Stimulated activated CD4-positive, alpha-beta T cell treated with anti-CD3 and anti-CD28 coated beads, Interleukin-12 subunit alpha, Interleukin-12 subunit beta, amount 100 ng/mL, for 4 hours (primary cell): ENCODE results near the gene CD177.
"Not testable (repeated sequence)": the region's sequence is repeated elsewhere in the genome, so short reads cannot be mapped to it uniquely, and the experiment has no call there.

Experiments
- DNase-seq: peaks from one replicate; pipeline ENCODE4 v3.0.0-alpha.2; 2020

CD177 gene, protein sequence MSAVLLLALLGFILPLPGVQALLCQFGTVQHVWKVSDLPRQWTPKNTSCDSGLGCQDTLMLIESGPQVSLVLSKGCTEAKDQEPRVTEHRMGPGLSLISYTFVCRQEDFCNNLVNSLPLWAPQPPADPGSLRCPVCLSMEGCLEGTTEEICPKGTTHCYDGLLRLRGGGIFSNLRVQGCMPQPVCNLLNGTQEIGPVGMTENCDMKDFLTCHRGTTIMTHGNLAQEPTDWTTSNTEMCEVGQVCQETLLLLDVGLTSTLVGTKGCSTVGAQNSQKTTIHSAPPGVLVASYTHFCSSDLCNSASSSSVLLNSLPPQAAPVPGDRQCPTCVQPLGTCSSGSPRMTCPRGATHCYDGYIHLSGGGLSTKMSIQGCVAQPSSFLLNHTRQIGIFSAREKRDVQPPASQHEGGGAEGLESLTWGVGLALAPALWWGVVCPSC

GRCh38 chr19:43353606-43354304 lies at the start of gene CD177:
TSS of gene CD177 (plus strand) at chr19:43353686. CDS start at chr19:43353715, 29 bp downstream.
- no peak for DNase-seq

DNA sequence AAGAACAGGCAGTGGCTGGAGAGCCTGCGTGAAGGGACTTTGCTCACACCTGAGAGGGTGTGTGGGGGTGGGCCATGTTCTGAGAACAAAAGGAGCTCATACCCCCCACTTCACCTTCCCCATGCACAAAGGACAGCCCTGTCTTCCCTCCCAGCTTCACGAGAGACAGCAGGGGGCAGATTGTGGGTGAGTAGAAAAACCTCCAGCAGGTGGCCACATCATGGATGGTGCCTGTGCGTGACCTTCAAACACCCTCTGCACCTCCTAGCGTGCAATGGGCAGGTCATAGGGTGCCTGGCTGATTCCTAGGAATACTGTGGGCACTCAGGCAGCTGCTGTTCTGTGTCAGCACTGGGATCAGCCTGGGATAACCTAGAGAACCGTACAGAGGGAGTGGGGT lies 47.8 kb upstream of the CD177 start:
- DNase-seq, result no peak

DNA sequence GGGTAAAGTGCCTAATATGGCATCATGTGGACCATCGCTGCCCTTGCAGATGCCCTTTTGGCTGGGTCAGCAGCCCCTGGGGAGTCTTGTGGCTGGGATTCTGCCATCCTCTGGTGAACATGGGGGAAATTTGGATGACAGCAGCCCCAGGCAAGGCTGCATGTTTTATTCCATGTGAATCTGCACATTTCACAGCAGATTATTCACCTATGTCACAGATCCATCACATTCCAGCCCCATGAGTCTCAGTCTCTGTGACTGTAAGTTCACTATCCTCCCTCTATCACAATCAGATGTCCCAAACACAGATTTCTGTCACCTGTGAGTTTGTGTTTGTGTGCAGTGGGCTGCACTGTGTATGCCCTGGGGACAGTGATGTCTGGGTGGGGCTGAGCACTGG lies 47.4 kb upstream of the CD177 start:
- DNase-seq, result no peak

DNA sequence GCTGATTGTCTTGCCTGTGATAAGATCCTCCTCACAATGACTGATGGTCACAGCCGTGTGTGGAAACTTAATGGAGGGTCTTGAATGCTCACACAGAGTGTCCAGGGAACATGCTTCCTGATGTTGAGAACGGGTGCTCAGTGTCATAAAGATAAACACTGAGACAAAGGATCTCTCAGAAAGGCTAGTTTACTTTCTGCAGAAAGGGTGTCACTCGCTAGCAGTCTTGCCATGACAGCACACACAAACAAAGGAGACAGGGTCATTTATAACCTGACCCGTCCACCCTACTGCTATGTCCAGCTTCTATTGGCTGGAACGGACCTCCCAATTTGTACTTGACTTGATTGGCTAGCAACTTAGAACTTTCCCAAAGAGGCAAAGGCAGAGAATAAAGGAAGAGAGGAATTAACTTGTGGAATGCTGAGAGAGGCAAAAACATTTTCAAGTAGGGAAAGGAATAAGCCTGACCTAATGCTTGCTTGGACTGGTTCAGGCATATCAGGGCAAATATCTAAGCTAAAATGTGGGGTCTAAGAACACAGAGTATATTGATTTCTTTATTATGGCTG lies 45.2 kb upstream of the CD177 start:
- DNase-seq, result no peak

DNA sequence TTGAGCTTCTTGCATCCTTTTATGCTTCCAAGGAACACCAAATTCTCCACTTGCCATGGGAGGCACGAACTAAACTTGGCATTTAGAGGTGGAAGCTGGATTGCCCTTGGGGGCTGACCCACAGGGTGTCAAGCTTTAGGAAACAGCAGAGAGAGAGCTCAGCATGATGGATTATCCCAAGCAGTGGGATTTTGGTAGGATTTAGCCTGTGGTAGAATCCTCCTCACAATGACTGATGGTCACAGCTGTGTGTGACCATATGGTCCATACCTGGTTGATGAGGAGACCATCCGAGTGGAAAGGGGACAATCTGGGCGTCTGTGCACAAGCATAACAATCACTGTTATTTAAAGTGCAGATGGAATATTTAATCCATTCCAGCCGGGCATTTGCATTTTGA lies 44.0 kb upstream of the CD177 start:
- no peak for DNase-seq

DNA sequence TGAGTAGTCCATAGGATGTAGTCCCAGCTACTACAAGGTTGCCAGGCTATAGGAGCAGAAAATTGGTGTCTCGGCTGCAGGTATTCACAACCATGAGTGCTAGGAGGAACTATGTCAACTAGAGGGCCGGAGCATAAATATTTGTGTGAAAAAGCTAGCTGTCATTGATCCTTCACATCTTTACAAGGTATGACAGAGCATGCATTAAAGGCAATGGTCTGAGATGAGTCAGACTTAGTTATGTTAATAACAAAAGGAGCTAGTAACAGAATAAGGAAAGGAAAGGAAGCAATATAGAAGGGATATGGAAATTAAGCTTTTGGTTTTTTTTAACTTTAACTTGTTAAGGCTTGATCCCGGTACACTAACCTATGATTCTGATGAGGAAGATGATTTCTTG lies 43.3 kb upstream of the CD177 start:
- DNase-seq, result no peak

- no peak for DNase-seq
Measured at GRCh38 chr19:43311256-43311655, 42.2 kb upstream of the CD177 start.

- DNase-seq, result no peak
Measured at GRCh38 chr19:43311706-43312105, 41.8 kb upstream of the CD177 start.

- DNase-seq, result no peak
Measured at GRCh38 chr19:43313711-43314495, 39.6 kb upstream of the CD177 start.

DNA sequence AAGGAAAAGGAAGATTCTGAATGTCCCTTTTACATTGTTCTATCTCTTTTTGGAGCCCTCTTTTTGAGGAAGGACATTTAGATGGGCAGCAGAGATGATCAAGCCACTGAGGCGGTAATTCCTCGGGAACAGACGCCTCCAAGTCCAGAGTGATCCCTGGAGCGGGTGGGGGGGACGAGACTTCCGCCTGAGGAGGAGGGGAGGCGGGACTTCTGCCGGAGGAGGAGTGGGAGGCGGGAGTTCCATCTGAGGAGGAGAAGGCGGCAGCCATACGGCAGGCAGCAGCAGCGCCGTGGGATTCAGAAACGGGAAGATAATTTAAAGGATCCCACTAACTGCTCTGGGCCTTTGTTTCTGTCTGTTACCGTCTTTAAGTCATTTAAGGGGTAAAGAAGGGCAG lies 37.6 kb upstream of the CD177 start:
- no peak for DNase-seq

DNA sequence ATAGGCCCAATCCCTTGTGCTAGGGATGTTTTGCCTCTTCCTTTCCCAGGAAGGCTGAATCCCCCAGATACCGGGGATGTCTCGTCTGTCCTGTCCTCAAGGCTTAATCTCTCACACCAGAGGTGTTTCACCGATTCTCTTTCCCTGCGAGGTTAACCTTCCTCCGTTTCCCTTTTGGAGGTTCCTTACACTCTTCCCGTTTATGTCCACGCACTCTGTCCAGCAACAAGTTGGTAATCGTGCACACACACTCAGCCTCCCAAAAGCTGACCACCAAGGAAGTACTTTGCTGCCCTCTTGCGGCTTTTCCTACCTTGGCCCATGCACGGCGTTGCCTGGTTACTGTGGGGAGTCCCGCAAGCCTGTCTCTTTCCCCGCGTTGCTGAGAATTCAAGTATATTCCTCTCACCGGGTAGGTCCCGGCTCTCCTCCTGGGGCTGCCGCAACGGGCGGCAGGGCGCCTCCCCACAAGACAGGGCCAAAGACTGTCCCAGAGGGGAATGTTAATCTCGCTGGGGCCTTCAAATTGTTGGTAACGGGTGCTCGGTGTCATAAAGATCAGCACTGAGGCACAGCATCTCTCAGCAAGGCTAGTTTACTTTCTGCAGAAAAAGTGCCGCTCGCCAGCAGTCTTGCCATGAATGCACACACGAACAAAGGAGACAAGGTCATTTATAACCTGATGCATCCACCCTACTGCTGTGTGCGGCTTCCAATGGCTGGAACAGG lies 36.7 kb upstream of the CD177 start:
- no peak for DNase-seq

DNA sequence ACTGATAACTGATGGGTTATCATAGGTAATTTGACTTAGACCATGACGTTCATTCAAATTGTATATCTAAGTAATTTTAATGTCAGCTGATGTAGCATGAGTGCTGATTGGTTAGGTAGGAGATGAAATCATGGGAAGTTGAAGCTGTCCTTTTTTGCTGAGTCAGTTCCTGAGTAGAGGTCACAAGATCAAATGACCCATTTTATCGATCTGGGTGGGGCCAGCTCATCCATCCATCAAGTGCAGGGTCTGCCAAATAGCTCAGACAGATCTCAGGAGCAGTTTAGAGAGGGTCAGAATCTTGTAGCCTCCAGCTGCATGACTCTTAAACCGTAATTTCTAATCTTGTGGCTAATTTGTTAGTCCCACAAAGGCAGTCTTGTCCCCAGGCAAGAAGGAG lies 35.3 kb upstream of the CD177 start:
- DNase-seq, result no peak

DNA sequence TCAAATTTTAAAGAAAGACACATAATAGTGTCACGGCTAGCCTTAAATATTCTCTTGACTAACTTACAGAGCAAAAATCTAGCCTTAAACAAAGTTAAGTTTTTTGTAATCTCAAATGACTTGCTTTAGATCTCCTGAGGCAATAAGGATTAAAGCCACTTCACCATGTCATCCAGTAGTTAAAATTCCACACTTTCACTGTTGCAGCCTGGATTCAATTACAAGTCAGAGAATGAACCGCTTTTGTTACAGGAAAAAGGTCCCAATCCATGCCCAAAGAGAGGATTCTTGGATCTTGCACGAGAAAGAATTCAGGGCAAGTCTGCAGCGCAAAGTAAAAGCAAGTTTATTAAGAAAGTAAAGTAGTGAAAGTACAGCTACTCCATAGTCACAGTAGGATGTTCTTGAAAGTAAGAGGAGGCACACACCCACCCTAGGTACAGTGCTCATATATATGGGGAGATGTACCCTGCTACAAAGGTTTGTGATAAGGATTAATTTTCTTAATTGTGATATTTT lies 34.6 kb upstream of the CD177 start:
- DNase-seq, result no peak

GRCh38 chr19:43320546-43320945 lies 32.9 kb upstream of the CD177 start:
- no peak for DNase-seq

DNA sequence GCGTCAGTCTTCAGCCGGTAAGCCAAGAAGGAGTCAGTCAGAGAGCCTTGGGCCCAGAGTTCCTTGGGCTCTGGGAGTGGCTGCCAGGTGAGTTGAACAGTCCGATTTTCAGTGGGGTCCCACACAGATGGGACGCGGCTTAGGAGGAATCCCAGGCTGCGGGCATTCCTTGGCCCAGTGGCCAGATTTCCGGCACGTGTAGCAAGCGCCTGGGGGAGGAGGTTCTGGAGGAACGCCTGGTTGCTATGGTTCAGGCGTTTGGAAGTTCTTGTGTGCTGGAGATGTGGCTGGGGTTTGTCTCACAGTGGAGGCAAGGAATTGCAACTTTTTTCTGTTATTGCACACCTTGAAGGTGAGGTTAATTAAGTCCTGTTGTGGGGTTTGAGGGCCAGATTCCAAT lies 26.7 kb upstream of the CD177 start:
- not testable (repeated sequence) for DNase-seq

GRCh38 chr19:43328561-43328960 lies 24.9 kb upstream of the CD177 start:
- DNase-seq, result not testable (repeated sequence)

- not testable (repeated sequence) for DNase-seq
Measured at GRCh38 chr19:43329049-43329448, 24.4 kb upstream of the CD177 start.

DNA sequence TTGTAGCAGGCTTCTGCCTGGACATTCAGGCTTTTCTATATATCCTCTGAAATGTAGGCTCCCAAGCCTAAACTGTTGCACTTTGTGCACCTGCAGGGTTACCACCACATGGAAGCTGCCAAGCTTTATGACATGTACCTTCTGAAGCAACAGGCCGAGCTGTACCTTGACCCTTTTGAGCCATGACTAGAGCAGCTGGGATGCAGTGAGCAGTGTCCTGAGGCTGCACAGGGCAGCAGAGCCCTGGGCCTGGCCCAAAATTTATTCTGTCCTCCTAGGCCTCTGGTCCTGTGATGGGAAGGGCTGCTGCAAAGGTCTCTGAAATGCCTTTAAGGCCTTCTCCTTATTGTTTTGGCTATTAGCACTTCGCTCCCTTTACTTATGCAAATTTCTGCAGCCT lies 23.5 kb upstream of the CD177 start:
- DNase-seq, result no peak

- DNase-seq, result no peak
Measured at GRCh38 chr19:43330726-43331434, 22.6 kb upstream of the CD177 start.

GRCh38 chr19:43331435-43332010 lies 22.0 kb upstream of the CD177 start:
- no peak for DNase-seq
